Mammary epithelial cell (primary cell): Measurements from ENCODE around the gene KIF24.

ENCODE experiments used
- EZH2 ChIP-seq: IDR thresholded peaks from 2 replicates; pipeline ENCODE4 v1.6.1; 2012; ENCODE audit warnings: low read length, inconsistent platforms, borderline replicate concordance
- TF ChIP-seq, protein P1 (sequence below), 2 donors: IDR thresholded peaks in 1 of 2; conservative IDR thresholded peaks in 1 of 2; 2 replicates each; pipeline ENCODE4 v1.5.1; 2011 to 2012; ENCODE audit warnings: inconsistent platforms in 2 of 2, low read length in 2 of 2, mild to moderate bottlenecking in 2 of 2, control low read depth in 1 of 2, low read depth in 1 of 2; ENCODE audit not compliant: insufficient read depth in 1 of 2; ENCODE audit errors: extremely low read depth in 1 of 2

DNA sequence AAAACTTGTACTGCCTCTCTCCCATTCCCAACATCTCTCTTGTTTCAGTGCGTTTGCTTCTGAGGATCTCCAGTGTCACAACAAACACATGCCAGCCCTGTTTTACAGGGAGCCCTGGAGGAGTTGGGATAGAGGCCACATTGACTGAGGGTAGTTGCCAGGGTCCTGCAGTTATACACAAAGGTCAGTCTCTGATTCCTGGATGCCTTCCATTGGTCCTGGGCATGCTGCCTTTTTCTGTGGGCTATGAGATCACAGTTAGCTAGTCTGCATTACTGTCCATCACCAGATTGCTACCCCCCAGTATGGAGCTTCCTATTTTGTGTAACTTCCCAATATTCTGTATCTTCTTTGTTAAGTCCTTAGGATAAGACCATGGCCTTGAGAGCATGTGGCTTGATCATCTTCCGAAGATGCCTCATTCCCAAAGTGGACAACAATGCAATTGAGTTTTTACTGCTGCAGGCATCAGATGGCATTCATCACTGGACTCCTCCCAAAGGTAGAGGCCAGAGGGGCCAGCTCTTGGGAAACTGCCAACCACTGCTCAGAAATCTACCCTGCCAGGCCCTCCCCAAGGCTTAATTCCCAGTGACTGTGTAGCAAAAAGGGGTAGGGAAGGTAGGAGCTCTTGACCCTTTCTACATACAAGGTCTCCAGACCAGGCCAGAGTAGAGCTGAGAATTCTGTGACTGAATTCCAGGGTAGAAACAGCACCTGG lies 9.8 kb upstream of the KIF24 start:
- TF ChIP-seq, protein P1, sequence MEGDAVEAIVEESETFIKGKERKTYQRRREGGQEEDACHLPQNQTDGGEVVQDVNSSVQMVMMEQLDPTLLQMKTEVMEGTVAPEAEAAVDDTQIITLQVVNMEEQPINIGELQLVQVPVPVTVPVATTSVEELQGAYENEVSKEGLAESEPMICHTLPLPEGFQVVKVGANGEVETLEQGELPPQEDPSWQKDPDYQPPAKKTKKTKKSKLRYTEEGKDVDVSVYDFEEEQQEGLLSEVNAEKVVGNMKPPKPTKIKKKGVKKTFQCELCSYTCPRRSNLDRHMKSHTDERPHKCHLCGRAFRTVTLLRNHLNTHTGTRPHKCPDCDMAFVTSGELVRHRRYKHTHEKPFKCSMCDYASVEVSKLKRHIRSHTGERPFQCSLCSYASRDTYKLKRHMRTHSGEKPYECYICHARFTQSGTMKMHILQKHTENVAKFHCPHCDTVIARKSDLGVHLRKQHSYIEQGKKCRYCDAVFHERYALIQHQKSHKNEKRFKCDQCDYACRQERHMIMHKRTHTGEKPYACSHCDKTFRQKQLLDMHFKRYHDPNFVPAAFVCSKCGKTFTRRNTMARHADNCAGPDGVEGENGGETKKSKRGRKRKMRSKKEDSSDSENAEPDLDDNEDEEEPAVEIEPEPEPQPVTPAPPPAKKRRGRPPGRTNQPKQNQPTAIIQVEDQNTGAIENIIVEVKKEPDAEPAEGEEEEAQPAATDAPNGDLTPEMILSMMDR (conservative IDR thresholded peaks at IDR 0.05 in 1 of 2, IDR thresholded peaks at IDR 0.05 in 1 of 2; ENCODE audit: extremely low read depth in 1 of 2, insufficient read depth in 1 of 2, low read depth in 1 of 2, low read length in 2 of 2) = no peak
- no peak for TF ChIP-seq EZH2
